ENCODE data around the gene PPY.
"Not testable (repeated sequence)": the region's sequence is repeated elsewhere in the genome, so short reads cannot be mapped to it uniquely, and the experiment has no call there.

Gene PPY, protein sequence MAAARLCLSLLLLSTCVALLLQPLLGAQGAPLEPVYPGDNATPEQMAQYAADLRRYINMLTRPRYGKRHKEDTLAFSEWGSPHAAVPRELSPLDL

DNA sequence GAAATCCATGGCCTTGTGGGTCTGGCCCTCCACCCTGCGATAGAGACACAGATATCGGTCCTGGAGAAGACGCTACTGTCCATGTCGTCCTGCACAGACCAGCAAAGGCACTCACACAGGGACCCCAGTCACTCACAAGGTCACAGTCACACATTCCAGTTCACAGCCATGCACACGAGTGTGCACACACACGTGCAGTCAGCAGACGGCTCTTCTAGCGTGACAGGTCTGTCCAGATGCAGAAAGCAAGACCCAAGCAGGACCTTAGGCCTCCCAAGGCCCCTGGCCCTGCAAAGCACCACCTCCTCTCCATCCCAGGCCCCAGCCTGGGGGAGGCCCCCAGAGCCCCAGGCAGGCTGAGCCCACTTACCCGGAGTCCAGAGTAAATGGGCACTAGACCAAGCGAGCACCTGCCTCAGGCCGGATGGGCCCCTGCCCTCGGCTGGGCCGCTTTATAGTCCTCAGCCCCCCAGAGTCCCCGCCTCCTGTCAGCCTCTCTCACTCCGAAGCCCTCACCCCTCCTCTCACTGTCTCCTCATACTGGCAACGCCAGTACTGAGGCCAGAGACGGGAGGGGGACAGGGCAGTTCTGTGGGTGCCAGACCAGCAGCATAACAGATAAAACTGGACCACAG, at the start of gene PPY:
Gene PPY, minus strand, starts transcription at position 426 of the 635 bp plus-strand sequence. CDS start 822 bp downstream, outside the sequence.
- DNase-seq, result no peak

DNA sequence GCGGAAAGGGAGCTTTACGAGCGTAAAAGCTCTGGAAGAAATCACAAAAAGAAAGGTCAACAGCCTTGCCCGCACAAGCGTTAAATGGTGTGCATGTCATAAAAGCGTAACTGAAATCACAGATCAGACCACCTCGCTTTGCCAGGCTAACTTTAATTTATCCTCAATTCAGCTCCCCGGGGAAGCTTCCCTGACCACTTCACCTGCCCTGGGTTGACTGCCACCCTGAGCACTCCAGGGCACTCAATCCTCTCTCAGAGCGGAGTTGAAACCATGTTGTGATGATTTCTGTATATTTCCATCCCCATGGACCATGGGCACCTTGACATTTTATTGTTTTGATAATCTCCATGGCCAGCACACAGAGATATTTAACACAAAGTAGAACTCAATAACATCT, 46.0 kb upstream of the PPY start:
- no peak for DNase-seq

DNA sequence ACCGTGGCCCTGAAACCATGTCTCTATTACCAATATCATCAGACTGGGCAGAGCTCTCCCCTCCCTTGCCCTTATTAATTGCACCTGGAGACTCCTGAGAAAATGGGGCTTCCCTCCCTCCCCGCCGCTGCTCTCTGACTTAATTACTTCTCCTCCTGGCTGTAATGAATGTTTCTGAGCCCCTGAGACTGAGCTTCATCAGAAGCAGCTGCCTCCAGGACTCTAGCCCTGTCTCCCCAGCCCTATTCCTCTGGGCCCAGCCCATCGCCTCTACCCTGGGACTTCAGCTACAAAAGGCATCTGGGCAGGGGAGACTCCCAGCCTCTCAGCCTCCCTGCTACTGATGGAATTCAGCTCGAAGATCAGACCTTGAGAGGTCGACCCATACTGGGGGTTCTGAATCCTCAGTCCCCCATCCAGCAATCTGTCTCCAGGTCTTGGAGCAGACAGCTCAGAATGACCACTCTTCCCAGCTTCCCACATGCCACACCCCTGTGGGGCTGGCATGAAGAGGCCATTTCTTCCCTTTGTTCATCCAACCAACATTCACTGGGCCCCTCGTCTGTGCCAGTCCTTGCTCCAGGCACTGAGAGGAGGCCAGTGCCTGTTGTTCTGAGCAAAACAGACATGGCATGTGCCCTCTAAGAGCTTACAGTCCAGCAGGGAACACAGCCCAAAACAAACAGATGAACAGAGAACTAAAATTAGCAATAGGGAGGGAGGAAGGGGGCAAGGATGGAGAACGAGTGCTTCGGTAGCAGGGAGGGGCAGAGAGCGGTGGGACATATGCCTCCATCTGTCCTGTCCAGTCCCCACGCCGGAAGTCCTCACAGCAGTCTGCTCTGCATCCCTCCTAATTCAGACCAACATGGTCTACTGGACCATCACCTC, 45.1 kb upstream of the PPY start:
- DNase-seq, result no peak

DNA sequence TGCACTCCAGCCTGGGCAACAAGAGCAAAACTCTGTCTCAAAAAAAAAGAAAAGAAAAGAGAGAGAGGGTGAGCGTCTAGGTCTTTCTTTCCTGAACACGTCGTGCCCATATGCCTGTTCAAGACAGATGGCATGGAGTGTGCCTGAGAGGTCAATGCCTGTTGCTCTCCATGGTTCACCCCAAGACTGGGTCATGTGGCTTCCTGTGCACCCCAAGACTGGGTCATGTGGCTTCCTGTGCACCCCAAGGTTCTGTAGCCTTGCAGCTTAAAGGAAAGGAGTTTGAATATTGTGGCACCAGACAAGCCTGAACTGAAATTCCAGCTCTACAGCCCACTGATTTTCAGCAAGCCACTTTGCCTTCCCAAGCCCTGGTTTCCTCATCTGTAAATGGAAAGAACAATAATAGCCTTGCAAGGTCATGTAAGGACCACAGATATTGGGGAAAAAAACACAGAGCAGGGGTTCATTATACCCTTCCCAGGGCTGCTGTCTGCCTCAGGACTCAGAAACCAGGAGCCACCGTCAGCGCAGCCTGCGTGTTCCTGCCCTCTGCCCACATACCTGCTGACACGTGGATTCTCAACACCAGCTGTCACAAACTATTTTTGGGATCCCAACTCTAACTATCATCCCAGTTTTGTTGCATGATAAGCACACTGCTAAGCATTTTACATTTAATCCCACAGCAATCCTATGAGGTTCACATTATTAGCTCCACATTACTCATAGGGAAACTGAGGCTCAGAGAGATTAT, 44.1 kb upstream of the PPY start:
- DNase-seq, result no peak

DNA sequence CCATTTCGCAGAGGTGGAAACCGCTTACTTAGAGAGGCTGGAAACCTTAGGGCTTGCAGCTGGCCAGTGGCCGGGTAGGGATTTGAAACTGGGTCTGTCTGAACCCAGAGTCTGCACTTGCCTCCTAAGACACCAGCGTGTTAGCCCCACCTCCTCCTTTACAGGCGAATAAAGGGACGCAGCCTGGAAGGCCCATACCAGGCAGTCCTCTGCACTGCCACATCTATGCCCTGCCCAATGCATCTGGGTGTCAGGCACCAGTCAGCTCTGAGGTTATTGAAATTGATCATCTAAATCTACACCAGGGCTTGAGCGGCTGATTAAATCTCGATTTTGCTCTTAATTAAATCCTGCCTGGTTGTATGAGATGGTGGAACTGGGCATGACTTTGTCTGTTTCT, 42.2 kb upstream of the PPY start:
- DNase-seq, result no peak

DNA sequence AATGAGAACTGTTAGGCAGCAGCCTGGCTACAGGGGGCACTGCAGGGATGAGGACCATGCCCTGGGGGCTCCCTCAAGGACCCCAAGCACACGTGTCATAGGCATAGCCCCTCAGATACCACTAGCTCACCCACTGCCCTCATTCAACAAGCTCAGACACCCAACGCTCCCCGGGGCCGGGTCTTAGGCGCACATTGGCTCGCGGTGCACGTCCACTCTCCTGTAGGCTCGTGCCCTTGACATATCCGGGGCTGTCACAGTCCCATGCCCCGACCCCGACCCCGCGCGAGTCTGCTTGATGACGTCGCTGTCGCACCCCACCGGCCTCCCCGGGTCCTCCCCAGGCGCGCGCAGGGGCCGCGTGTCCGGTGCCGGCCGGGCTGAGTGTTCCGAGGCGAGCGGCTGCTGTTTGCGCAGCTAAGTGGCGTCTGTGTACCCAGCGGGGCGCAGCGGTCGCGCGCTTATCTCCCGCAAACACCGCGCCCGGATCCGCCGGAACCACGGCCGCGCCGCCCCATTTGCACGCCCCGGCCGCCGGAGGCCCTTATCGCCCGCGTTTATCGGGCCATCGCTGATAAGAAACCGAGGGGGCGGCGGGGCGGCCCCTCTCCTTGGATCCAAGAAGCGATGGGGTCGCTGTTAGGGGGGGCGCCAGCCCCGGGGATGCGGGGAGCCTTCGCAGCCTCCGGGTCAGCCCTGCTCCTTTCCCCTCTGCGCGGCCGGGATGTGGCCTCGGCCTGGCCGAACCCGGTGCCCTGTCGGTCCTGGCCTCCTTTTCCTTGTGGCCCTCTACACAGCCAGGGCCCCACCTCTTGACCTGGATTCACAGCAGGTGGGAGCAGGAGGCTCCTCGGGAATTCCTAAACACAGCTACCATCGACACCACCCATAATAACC, 41.5 kb upstream of the PPY start:
- no peak for DNase-seq

DNA sequence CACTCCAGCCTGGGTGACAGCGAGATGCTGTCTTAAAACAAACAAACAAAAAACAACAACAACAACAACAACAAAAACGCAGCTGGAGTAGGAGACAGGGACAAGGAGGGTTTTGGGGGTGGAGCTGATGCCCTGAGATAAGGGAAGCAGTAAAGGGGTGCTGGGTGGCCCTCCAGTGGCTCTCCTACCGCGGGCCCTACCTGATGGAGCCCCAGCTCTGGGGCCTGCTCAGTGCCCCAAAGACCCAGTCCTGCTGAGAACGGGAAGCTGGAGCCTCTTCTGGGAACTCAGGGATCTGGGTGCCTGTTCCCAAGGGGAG, 40.9 kb upstream of the PPY start:
- no peak for DNase-seq

DNA sequence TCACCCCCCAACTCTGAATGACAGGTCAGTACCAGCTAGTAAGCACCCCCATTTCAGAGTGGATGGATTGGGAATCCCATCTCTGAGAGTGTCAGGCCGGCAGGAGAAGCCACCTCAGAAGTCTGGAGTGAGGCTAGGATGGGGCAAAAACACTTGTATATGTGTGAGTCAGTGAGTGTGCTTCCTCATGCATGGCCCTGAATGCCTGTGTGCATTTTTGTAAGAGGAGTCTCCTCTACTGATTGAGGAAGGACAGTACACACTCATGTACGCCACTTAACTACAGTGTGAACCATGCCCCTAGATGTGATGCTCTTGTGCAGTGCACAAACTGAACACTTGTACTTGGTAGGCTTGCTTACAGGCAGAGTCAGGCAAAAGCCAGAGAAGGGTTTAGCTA, 39.9 kb upstream of the PPY start:
- DNase-seq, result no peak

DNA sequence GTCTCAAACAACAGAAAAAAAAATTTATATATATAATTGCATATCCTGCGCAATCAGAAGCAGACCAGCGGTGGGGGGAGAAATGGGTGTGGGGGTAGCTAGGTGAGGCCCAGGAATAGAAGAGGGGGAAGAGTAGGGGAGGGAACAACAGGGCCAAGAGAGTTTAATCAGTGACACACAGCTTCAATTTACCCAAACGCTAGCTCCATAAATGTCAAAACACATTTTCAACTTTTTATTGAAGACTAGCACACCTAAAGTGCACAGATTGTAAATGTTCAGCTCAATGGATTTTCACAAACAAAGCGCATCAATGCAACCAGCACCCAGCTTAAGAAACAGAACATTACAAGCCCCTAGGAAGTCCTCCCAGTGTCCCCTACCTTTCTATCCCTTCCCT, 37.4 kb upstream of the PPY start:
- no peak for DNase-seq

DNA sequence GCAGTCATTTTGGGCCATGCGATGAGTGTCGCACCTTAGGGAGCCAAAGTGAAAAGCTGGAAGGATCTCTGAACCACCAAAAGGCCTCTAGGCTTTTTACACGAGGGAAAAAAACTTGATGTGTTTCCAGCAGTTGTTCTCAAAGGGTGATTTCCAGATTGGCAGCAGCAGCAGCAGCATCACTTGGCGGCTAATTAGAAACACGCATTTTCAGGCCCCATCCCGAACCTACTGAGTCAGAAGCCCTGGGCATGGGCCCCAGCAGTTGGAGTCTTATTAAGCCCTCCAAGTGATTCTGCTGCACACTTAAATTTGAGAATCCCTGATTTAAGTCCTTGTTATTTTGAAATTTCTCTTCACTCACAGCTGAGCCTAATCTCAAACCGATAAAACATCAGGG, 36.7 kb upstream of the PPY start:
- DNase-seq, result no peak

DNA sequence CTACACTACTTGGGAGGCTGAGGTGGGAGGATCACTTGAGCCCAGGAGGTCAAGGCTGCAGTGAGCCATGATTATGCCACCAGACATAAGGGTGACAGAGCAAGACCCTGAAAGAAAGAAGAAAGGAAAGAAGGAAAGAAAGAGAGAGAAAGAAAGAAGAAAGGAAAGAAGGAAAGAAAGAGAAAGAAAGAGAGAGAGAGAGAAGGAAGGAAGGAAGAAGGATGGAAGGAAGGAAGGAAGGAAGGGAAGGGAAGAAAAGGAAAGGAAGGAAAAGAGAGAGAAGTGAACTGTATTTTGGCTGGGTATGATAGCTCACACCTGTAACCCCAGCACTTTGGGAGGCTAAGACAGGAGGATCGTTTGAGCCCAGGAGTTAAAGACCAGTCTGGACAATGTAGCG, 35.8 kb upstream of the PPY start:
- DNase-seq, result no peak

DNA sequence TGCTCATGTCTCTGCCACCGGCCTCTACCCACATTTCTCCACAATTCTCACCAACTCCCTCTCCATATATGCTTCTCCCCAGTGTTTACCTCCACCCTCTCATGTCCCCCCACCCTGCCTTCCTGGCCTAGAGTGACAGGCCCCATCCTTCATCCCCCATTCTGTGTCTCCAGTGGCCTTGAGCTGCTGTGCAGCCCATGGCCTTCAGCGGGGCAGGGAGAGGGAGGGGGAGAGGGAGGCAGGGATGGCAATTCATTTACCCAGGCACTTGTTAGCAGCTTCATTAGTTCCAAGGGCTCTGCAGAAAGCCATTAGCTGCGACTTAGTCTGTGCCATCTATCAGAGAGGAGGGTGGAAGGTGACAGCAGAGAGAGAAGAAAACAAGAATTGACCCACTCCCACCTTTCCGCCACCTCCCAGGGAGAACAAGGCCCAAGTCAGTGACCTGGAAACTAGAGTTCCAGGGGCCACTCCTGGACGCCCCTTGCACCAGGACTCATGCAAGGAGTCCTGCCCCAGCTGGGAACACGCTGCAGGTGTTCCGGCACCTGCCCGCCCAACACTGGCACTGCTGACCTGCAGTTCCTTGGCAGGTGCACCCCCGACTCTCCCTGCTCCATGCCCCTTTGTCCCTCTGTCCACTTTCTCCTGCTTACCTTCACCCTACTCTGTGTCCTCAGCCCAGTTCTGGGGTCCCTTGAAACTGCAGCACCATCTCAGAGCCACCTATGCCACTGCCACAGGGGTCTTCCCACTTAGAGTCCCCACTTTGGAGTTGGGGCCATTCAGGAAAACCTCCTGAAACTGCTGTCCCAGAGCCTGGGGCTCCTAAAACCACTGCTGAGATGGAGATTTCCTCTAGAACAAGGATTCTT, 34.9 kb upstream of the PPY start:
- DNase-seq, result no peak

DNA sequence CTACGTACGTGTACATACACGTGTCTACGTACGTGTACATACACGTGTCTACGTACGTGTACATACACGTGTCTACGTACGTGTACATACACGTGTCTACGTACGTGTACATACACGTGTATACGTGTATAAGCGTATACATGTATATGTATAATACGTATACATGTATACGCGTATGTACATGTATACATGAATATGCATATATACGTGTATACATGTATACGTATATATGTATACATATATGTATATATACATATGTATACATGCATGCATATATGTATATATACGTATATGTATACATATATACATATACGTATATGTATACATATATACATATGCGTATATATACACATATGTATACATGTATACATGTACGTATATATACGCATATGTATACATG, 33.6 kb upstream of the PPY start:
- DNase-seq, result no peak

DNA sequence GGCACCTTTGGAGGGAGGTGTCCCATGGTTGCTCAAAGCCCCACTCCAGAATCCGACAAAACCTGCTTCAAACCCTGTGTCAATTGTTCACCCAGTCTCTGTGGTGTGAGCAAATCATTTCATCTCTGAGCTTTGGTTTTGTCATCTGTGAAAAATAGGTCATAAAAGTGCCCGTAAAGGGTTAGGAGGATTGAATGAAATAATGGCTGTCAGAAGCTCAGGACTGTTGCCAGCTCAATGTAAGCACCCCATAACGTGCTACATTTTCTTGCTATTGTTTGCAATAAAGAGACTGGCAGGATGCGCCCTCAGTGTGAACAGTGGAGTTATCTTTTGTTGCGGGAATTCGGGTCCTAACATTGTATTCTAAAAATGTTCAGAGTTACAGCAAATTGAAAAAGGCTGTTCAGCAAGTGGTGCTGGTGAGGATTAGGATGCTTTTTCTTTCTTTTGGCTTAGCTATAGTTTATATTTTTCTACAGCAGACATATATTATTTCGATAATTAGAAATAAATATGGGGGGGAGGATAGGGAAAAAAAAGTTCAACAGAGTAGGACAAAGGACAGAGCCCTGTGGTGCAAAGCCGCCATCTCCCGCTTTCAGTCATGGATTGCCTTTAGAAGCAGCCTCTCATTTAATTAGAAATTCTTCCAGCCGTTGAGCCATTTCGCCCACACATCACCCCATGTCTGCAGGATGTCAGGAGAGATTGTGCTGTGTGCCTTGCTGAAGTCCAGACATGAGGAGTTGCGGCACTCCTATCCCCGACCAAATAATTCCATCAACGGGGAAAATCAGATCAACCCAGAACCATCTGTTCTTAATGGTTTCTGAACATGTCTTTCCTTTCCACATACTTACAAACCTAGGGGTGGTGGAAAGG, 32.3 kb upstream of the PPY start:
- DNase-seq, result no peak

DNA sequence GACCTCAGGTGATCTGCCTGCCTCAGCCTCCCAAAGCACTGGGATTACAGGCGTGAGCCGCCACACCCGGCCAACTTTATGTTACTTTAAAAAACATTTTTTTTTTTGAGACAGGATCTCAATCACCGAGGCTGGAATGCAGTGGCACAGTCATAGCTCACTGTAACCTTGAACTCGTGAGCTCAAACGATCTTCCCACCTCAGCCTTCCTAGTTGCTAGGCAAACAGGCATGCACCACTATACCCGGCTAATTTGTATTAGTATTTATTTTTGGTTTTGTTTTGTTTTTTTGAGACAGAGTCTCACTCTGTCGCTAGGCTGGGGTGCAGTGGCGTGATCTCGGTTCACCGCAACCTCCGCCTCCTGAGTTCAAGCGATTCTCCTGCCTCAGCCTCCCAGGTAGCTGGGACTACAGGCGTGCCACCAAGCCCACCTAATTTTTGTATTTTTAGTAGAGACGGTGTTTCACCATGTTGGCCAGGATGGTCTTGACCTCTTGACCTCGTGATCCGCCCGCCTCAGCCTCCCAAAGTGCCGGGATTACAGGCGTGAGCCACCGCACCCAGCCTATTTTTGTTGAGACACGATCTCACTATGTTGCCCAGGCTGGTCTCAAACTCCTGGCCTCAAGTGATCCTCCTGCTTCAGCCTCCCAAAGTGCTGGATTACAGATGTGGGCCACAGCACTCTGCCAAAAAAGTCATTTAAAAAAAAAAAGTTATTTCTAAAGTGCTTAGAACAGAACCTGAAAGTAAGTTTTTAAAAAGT, 30.4 kb upstream of the PPY start:
- not testable (repeated sequence) for DNase-seq

DNA sequence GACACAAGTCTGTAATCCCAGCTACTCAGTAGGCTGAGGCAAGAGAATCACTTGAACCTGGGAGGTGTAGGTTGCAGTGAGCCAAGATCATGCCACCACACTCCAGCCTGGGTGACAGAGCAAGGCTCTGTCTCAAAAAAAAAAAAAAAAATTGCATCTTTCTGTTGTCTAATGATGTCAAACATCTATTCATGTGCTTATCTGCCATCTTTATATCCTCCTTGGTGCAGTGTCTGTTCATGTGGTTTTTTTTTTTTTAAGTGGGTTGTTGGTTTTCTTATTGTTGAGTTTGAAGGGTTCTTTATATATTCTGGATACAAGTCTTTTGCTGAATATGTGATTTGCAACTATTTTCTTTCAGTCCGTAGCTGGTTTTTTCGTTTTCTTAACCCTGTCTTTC, 29.2 kb upstream of the PPY start:
- DNase-seq, result not testable (repeated sequence)

DNA sequence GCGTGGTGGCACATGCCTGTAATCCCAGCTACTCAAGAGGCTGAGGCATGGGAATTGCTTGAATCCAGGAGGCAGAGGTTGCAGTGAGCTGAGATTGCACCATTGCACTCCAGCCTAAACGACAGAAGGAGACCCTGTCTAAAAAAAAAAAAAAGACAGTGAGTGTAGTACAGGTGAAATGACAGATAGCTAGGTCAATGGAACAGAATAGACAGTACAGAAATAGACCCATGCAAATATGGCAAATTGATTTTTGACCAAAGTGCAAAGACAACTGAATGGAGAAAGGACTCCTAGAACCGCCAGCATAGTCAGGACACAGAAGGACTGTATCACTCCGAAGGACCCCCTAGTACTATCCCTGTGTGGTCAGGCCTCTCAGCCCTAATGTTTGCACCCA, 28.1 kb upstream of the PPY start:
- no peak for DNase-seq

DNA sequence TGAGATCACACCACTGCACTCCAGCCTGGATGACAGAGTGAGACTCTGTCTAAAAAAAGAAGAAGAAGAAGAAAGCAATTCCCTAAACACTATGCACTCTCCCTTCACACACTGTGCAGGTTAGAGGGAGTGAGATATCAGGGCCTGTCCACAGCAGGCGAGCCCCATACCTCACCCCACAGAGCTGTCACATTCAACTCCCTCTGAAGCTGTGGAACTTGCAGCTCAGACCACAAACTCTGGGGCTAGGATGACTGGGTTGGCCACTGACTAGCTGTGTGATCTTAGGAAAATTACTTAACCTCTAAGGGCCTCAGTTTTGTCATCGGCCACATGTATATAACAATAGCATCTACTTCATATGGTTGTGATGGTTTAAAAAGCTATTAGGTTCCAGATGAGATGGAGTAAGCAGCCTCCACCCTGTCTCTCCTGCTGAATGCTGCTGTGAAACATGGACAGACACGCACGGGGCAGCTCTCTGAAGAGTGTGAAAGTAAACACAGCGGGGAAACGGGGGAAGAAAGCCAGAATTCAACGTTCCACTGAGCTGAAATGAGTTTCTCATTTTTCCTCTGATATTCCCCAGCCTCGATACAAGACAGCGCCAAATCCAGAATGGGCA, 25.1 kb upstream of the PPY start:
- DNase-seq, result no peak

DNA sequence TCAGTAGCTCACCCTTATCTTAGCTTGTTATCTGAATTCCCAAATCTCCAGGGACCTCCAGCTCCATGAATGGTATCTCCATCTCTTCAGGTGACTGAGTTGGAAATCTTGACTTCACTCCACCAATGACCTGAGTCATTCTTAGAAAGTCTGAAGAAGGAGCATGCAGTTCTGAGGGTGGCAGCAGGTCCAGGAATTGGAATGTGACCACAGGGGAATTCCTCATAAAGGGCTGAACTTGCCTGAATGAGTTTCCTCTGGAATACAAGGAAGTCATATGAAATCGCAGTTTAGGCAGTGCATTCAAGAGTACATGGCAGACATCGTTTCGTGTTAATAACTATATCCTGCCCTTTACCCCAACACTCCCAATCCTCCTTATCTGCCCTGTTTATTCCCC, 24.0 kb upstream of the PPY start:
- DNase-seq, result no peak

Data from OCI-M1 (cell line).